GM12878 (cell line): ENCODE results near the gene UHRF2.

Source experiments
- GABPA ChIP-seq: IDR thresholded peaks from 2 replicates; pipeline ENCODE4 v1.6.1; 2014; ENCODE audit warnings: antibody characterized with exemption, low read depth, mild to moderate bottlenecking, inconsistent platforms
- NR2C2 ChIP-seq: IDR thresholded peaks from 2 replicates; pipeline ENCODE4 v1.6.1; 2011; ENCODE audit warnings: borderline replicate concordance, low read depth; ENCODE audit not compliant: control insufficient read depth, insufficient read length
- POLR2A ChIP-seq: IDR thresholded peaks from 2 replicates; pipeline ENCODE4 v1.6.1; 2011; ENCODE audit warnings: low read depth, mild to moderate bottlenecking, low read length
- RAD51 ChIP-seq: fragments of 450-650 bp; IDR thresholded peaks from 2 replicates; pipeline ENCODE4 v1.6.1; 2016; ENCODE audit warnings: moderate library complexity, mild to moderate bottlenecking, inconsistent platforms
- RCOR1 ChIP-seq: conservative IDR thresholded peaks from 2 replicates; pipeline ENCODE4 v1.6.1; 2012; ENCODE audit warnings: low read depth, low read length, improper control_type of control experiment
- SIX5 ChIP-seq: IDR thresholded peaks from 2 replicates; pipeline ENCODE4 v1.6.1; 2011; ENCODE audit warnings: mild to moderate bottlenecking, low read depth, low read length, moderate library complexity; ENCODE audit not compliant: severe bottlenecking
- TCF7 ChIP-seq: IDR thresholded peaks from 2 replicates; pipeline ENCODE4 v1.6.1; 2014; ENCODE audit warnings: antibody characterized with exemption, borderline replicate concordance
- TF ChIP-seq, protein P1 (sequence below), 3 experiments: IDR thresholded peaks in 2 of 3; conservative IDR thresholded peaks in 1 of 3; 2 replicates each; pipeline ENCODE4 v1.5.1; 2011; ENCODE audit warnings: low read depth in 3 of 3, low read length in 3 of 3, mild to moderate bottlenecking in 3 of 3, control low read depth in 2 of 3, moderate library complexity in 2 of 3, inconsistent platforms in 1 of 3, mixed read lengths in 1 of 3; ENCODE audit not compliant: control insufficient read depth in 2 of 3, insufficient read depth in 1 of 3; ENCODE audit errors: extremely low read depth in 1 of 3
- TF ChIP-seq, protein P2 (sequence below): fragments of 450-650 bp; IDR thresholded peaks from 2 replicates; pipeline ENCODE4 v1.6.1; 2018; ENCODE audit warnings: borderline replicate concordance, mild to moderate bottlenecking; ENCODE audit not compliant: partially characterized antibody

DNA sequence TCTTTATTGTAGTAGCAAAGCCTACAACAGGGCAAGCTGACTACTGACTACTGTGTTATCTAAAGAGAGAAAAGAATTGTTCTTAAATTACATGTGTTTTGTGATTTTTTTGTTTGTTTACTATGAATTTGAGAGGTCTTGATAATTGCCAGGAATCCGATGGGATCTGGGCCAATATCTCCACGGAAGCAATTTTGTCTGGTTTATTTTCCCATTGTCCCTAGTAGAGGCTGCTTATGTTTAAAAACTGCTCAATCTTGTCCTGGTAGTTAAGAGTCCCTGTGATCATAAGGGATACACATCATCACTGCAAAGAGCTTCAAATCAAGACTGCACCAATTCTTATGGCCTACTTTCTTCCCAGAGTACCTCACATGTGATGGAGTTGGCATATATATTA, 138.1 kb downstream of the UHRF2 start:
- TF ChIP-seq, protein P1, sequence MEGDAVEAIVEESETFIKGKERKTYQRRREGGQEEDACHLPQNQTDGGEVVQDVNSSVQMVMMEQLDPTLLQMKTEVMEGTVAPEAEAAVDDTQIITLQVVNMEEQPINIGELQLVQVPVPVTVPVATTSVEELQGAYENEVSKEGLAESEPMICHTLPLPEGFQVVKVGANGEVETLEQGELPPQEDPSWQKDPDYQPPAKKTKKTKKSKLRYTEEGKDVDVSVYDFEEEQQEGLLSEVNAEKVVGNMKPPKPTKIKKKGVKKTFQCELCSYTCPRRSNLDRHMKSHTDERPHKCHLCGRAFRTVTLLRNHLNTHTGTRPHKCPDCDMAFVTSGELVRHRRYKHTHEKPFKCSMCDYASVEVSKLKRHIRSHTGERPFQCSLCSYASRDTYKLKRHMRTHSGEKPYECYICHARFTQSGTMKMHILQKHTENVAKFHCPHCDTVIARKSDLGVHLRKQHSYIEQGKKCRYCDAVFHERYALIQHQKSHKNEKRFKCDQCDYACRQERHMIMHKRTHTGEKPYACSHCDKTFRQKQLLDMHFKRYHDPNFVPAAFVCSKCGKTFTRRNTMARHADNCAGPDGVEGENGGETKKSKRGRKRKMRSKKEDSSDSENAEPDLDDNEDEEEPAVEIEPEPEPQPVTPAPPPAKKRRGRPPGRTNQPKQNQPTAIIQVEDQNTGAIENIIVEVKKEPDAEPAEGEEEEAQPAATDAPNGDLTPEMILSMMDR (IDR thresholded peaks at IDR 0.05 in 2 of 3, conservative IDR thresholded peaks at IDR 0.05 in 1 of 3; ENCODE audit: control insufficient read depth in 2 of 3, extremely low read depth in 1 of 3, insufficient read depth in 1 of 3, low read depth in 3 of 3, low read length in 3 of 3) = no peak
- TF ChIP-seq RCOR1 (no peak), RAD51 (no peak), NR2C2 (no peak), SIX5 (no peak), POLR2A (no peak), GABPA (no peak), TCF7 (no peak)
- TF ChIP-seq, protein P2, sequence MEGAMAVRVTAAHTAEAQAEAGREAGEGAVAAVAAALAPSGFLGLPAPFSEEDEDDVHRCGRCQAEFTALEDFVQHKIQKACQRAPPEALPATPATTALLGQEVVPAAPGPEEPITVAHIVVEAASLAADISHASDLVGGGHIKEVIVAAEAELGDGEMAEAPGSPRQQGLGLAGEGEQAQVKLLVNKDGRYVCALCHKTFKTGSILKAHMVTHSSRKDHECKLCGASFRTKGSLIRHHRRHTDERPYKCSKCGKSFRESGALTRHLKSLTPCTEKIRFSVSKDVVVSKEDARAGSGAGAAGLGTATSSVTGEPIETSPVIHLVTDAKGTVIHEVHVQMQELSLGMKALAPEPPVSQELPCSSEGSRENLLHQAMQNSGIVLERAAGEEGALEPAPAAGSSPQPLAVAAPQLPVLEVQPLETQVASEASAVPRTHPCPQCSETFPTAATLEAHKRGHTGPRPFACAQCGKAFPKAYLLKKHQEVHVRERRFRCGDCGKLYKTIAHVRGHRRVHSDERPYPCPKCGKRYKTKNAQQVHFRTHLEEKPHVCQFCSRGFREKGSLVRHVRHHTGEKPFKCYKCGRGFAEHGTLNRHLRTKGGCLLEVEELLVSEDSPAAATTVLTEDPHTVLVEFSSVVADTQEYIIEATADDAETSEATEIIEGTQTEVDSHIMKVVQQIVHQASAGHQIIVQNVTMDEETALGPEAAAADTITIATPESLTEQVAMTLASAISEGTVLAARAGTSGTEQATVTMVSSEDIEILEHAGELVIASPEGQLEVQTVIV = no peak
